ENCODE results near the gene SSUH2.

Gene SSUH2

DNA sequence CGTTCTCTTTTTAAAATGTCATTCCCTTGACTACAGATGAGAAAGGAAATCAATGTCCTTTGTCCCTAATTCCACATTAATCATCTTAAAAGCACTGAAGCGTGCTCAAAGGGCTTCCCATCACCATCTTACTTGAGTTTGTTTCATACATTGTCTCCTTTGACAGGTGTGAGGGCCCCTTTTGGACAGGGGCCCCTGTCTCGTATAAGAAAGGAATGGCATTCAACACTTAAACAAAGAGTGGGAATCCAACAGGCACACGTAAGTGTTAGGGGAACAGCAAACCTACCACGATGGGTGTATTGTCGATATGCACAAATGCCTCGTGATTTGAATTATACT lies 5.0 kb downstream of the SSUH2 start:
- no peak for DNase-seq

DNA sequence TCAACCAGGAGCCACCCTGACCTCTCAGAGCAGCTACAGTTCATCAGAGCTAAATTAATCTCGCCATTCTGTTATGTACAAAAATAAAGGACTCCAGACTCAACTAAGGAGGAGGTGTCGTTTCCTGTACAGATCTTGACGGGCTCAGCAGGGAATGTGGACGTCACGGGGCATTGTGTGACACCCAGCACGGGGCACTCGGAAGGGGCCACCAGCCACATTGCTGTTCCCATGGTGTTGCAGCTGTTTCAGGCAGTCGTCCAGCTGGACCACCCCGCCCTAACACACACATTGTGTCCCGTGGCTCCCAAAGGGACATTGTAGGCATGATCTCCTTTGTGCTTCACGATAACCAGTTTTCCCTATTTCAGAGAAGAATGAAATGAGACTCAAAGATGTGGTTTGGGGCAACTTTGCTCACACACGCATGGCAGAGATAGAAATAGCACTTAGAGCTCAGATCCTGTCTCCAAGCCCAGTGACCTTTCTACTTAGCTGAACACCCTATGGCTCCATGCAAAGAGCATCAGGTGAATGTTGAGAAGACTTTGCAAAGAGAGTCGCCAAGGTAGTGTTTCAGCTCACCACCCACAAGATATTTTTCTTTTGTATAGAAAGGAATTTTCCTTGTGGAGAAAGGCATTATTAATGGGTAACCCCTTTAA lies 5.5 kb downstream of the SSUH2 start:
- DNase-seq = no peak

DNA sequence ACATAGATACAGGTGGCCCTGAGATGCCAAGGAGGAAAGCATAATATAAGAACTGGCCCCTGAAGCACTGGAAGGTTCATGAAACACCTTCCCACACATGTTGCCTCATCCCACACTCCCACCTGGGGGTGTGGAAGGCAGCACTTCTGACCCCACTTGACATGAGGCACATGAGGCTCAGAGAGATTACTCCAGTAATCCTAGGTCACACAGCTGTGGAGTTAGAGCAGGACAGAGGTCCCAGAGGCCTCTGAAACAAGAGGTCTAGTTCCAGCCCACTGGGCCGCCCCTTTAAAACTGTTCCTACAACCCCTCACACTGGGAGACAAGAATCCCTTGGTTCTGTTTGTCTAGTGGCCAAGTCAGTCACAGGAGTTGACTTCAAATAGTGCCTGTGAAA lies 7.2 kb downstream of the SSUH2 start:
- DNase-seq = no peak

DNA sequence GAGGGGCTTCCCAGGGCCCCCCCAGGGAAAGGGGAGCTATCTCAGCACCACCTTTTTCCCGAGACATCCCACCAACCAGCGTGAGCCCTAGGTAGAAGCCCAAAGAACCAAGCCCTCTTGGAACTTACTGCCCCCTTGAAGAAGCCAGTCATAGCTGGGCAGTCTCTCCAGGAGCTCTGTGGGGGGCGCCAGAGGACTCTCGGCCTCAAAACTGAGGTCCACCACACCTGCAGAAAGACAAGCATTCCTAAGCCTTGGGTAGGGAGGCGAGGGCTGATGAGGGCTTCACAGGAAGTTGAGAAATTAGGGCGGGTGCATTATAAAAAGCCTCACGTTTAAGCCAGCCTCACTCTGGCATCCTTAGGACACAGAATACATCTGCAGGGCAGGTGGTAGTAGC lies 9.0 kb downstream of the SSUH2 start:
- DNase-seq = no peak

DNA sequence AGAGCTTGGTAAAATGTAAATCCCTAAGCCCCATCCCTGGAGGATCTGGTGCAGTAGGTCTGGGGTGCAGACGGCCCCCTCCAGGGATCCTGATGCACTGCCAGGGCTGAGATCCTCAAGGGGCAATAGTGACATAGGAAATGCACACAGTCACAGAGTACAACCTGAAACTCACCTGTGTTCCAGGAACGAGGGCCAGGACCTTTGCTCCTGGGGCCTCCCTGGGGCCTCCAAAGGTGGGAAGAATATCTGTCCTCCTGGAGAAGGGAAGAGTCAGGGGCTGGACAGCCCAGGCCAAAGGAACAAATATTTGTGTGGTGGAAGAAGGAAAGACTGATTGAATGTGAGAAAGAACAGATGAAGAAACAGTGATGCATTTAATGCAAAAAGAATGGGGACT lies 9.5 kb downstream of the SSUH2 start:
- DNase-seq = no peak

DNA sequence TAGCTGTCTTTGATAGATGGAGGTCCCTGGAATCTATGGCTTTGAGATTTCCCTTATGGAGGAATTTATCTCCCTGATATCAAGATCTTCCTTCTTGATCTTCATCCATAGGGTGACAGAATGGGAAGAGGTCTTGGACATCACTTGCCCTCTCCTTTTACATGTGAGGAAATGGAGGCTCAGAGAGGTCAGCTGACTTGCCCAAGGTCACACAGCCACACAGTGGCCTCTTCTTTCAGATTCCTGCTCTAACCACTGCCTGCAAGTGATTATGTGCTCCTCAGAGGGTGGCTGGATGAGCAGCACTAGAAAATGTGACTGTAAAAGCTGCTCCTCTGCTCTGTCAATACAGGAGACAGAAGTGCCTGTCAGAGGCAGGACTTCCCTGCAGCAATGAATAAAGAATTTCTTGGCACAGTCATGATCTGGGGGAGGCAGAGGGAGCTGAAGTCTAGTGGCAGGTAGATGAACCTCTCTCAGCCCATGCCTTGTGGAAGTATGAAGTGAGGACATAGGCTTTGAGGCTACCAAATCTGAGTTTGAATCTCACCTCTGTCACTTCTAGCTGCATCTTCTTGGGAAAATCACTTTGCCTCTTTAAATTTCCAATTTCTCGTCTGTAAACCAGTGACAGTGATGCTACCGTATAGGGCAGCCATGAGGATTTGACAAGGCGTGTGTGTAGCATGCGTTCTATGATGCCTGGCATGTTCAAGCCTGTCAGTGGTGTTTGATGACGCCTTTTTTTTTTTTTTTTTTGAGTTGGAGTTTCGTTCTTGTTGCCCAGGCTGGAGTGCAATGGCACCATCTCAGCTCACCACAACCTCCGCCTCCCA lies 12.0 kb downstream of the SSUH2 start:
- DNase-seq = no peak

DNA sequence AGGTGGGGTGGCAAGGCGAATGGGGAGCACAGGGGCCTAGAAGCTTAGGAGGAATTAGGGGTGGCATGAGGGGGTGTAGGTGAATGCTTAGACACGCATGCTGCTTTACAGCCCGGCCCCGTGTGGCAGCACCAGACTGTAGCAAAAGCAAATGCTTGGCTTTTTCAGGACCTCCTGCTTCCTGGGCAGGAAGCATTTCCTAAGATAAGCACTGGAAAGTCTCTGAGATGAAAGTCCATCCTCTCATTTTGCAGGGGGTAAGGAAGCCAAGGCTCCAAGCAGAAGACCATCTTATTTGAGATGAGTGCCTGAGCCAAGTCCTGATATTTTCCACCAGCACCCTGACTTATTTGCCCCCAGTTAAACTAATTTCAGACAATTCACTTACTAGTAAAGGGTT lies 12.9 kb downstream of the SSUH2 start:
- DNase-seq = no peak

DNA sequence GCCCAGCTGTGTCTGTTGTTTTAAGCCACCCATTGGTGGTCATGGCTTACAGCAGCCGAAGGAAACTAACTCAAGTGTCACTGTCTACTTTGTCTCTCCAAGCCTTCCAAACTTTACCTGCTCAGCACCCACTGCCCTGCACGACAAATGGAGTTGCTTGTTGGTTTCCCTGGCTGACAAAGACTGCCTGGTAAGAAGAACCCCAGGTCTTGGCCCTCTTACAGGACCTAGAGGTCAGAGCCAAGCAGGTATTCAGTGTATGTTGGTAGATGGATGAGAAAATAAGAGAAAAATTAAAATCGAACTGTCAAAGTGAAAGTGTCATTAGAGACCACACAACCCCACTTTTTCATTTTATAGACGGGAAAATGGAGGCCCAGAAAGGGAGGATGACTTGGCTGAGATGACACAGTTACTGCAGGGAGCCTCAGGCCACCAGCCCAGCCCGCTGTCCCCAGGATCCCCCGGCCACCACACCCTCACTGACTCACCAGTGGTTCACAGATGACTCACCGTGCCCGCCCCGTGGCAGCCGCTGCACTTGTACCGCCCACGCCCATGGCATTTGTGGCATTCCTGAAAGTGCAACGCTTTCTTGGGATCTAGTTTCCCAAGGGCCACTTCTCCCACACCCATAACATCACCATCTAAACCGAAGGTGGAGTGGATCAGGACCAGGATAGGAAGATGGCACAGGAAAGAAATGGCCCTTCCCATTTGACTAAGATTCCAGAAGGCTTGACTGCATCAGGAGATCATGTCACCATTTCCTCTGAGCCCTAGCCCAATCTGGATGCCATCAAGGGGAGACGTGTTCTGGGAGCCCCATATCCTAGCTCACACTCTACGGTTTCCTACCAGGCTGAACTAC lies 15.2 kb downstream of the SSUH2 start:
- DNase-seq = peak; percentile 95

DNA sequence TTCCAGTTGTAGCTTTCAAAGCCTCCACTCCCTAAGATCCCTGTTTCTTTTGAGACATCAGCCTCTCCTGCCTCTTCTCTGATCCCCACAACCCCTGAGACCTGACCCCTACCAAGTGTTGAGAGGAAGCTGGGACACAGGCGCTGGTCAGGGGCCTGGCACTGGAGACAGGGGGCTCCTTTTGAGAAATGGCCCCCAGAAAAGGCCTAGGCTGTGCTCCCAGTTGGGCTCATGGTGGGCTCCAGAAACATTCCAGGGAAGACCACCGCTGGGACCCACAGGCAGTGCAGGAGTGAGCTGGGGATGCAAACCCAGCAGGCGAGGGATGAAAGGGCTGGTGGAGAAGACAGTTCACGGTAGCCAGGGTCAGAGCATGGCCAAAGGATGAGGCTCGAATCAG lies 16.6 kb downstream of the SSUH2 start:
- DNase-seq = no peak

DNA sequence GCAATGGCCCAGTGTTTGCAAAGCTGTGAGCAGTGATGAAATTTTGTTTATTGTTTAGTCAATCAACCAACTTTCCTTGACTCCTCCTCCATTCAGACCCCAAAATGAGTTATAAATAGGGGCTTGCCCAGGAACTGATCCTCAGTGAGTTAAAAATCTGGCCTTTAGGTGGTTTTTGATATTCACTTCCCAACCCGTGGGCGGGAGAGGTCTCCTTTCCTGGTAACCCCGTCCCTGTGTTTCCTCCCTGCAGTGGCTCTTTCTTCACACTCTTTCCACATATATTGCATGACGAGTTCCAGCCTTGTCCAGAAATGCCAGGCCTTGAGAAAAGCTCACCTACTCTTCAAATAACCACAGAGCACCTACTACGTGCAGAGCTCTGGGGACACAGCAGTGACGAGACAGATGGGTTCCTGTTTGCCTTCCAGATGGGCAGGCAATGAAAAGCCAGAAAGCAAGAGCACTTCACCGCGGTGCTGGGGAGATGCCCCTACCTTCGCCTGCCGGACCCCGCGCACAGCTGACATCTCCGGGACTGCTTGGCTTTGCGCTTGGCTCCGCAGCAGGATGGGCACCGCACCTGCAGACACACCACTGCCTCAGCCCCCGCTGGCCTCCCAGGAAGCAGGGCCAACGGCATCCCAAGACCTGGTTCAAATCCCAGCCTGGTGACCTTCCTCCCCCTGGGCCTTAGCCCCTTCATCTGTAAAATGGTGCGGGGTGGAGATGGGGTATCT lies 17.2 kb downstream of the SSUH2 start:
- no peak for DNase-seq

DNA sequence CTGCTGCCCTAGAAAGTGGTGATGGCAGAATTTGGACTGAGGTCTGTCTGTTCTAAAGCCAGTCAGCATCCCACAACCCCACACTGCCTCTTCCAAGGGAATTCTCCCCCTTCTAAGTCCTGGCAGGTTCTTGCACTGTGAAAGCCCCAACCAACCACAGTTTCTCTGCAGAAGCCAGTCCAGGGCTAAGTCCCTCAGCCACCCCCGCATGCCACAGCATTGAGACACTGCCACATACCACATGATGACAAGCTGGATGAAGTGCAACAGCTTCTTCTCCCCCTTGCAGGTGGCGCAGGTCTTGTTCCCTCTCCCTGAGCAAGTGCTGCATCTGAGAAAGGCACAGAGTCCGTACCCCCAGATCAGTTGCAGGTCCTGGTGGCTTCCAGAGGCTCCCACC lies 18.6 kb downstream of the SSUH2 start:
- peak; percentile 55 for DNase-seq

DNA sequence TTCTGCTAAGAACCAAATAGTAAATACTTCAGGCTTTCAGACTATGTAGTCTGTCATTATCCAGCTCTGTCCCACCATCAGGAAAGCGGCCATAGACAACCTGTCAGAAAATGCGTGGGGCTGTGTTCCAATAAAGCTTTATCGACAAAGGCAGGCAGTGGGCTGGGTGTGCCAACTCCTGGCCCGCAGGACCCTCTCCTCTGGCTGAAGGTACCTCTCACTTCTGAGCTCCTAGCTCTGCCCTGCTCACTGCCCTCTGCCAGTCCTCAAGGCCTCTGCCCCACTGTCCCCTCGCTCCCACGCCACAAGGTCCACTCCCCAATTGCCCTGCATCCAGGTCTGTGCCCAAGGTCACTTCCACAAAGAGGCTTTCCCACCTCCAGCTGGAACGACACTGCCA lies 20.0 kb downstream of the SSUH2 start:
- no peak for DNase-seq

DNA sequence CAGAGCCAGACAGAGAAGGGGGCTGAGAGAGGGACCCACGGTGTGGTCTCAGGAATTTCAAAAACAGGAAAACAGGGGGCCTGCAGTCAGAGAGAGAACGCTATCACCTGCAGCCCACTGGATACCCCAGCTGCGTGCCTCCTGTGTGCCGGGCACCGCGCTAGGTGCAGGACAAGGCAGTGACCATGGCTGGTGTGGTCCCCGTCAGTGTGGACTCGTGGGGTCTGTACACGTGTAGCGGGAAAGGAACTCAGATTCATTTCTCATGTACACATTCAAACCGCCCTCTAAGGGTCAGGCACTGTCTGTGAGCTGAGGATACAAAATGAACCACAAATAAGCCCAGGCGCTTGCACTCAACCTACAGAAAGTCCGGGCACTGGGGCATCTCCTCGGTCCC lies 20.9 kb downstream of the SSUH2 start:
- no peak for DNase-seq

DNA sequence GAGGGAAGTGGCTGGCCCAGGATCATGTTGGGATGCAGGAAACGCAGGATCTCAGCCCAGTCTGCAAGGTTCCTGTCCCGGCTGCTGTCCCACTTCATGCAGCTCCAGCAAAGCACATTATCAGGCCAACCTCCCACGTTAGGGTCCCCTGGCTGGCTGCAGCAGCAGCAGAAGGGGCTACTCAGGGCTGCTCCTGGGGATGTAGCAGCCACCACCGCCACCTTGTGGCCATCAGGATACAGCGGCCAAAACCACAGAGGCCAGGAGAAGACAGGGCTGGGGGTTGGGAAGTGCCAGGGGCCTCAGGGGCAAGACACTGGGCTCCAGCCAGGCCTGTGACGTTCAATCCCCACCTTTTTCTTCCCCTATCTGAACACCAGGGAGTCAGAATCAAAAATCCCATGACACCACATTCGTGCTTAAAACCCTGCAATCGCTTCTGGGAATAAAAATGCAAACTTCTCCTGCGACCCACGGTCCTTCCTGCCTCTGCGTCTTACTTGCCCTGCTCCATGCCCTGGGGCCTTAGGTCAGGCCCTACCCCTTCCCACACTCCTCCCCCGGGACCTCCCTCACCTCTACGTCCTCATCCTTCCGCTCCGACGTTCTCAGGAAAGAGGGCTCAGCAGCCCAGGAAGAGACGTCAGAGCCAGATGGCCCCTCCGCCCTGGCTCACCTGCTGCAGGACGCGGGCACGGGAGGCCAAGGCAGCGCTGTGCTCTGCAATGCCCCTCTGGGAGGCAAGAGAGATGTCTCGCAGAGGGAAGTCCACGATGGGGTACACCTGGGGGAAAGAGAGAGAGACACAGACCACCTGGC lies 21.5 kb downstream of the SSUH2 start:
- peak; percentile 68 for DNase-seq

DNA sequence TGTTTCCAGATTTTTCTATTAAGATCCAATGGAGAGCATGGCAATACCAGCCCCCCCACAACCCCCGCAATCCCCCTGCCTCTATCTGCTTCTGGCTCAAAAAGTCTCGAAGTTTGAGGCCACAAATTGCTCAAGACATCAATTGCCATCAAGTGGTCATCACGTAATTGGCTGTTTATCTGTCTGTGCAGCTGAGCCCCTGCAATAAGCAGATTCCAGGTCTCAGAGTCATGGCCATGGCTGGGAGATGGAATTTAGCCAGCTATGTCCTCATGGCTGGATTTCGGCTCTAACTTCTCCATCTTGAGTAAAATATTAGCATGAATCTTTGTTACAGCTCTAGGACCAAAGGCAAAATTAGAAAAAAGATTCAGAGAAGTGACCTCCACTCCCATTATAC lies 22.7 kb downstream of the SSUH2 start:
- DNase-seq = peak; percentile 85

DNA sequence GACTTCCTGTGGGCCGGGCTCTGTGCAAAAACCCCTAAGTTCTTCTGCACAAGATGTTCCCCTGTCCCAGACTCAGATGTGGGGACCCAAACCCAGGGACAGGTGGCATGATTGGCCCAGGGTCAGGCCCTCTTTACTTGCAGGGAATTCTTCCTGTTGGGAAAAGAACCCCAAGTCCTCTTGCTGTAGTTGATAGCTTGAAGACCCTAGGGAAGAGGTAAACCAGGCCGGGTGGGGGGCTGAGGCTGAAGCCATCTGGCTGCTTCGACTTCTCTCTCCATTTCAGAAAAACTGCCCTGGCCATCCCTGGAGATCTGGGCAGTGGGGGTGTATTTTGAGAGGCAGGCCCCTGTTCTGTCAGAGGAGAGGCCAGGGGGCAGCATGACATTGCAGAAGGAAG lies 23.5 kb downstream of the SSUH2 start:
- DNase-seq = no peak

DNA sequence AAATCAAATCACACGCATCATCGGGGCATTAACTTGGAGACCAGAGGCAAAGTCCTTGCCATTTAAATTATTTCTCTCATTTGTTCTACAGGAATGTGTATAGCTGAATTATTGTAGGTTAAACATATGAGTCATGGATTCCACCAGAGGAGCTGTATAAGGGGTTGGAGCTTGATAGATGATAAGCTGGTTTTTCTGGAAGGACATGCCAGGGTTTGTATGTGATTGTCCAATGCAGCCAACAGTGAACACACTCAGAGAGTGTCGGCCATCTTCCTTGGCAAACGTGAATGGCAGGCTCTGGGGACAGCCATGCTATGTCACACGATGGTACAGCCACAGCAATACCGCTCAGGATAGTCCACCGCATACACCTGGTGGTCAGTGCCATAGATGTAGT lies 25.1 kb downstream of the SSUH2 start:
- peak; percentile 56 for DNase-seq

DNA sequence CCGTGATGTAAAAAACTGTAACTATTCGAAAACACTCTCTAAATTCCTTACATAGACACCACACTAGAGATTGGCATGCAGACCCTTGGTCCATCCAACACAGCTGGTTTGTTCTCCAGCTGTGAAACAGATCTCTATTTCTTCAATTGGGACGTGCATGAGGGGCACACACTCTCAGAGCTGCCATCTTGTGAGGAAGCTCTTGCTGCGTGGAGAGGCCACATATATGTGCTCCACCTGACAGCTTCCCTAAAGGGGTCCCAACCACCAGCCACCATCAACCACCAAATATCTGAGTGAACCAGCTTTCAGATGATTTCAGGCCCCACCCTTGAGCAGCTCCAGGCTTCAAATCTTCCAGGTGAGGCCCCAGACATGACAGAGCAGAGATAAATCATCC lies 25.6 kb downstream of the SSUH2 start:
- no peak for DNase-seq

DNA sequence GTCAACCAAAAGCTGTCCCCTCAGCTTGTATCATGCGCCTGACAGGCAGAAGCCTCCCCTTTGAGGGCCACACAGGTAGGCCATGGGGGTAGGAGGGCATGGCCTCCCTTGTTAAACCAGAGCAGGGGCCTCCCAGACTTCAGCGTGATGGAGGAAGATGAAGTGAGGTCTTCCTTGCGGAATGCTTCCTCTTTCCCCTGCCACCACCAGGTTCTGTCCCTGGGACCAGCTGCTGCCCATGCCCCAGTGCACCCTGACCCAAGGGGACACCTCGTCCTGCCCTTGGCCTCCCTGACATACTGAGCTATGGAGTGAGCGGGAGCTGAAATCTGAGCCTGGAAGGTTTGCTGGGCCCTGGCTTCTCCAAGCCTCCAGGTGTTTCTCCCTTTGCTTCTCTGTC lies 26.7 kb downstream of the SSUH2 start:
- no peak for DNase-seq

DNA sequence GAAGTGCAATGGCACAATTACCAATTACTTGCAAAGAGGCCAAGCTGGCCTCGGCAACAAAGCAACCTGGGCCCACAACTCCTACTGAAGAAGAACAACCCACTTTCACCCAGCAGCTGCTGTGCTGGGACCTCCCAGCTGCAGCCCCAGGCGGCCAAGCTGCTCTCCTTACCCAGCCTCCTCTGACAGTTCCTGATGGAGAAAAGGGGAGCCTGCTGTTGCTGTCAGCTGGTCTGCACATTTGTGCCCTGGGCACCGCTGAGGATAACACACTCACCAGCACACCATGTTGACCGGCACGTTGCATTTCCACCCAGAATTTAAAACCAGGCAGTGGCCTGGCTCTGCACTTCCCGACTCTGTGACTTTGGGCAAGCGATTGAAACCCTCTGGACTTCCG lies 33.6 kb downstream of the SSUH2 start:
- DNase-seq = no peak

DNA sequence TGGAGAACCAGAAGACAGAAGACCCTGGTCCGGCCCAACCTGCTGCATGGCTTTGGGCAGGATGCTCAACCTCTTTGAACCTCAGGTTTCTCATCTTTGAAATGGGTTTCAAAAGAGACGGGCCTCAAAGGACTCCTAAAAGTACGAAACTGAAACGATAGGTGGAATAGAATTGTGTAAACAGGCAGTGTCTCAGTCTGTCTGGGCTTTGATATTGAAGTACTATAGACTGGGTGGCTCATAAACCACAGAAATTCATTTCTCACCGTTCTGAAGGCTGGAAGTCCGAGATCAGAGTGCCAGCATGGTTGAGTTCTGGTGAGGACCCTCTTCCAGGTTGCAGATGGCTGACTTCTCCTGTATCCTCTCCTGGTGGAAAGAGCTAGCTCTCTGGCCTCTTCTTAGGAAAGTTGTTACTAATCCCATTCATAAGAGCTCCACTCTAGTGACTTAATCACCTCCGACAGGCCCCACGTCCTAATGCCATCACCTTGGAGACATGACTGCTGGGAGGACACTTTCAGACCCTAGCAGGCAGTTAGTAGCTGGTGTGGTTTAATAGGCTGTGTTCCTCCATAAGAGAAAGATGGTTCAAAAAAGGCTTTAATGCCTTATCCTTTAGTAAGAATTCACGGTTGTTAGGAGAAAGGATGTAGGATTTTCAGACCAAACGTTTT lies 35.7 kb downstream of the SSUH2 start:
- no peak for DNase-seq
